WTC11 (cell line): ENCODE results near the gene IL36A. TPM values are rescaled to one million over a fixed set of nuclear protein-coding genes. Genes with fewer than 3 reads are reported as not detected.

Experiments
- ATAC-seq: fragments of 200-7000 bp; cut with Tn5 transposase; 2 replicates; pipeline ENCODE4 v1.10.0; 2021; ENCODE audit warnings: mild to moderate bottlenecking, moderate library complexity
- CTCF ChIA-PET: fragments of 300-600 bp; sonication (Branson Sonifier 250); formaldehyde crosslinking; loops from one replicate; lab custom pipeline; 2021; ENCODE audit warnings: antibody characterized with exemption; lab: Charles Lee
- POLR2A ChIA-PET: fragments of 350-600 bp; sonication (Branson Sonifier 250); formaldehyde crosslinking; loops from one replicate; lab custom pipeline; 2021; ENCODE audit warnings: antibody characterized with exemption; lab: Charles Lee
- DNase-seq: peaks from one replicate; pipeline ENCODE4 v3.0.0; 2021; ENCODE audit warnings: low spot score
- H3K27ac Mint-ChIP-seq: 2 replicates; pipeline ENCODE4 v1.8.0; 2021; ENCODE audit warnings: mixed read lengths
- H3K27me3 Mint-ChIP-seq: 2 replicates; pipeline ENCODE4 v1.8.0; 2021; ENCODE audit warnings: low read depth, mild to moderate bottlenecking, moderate library complexity, mixed read lengths
- H3K36me3 Mint-ChIP-seq: 2 replicates; pipeline ENCODE4 v1.8.0; 2021; ENCODE audit warnings: mixed read lengths
- H3K4me1 Mint-ChIP-seq: 2 replicates; pipeline ENCODE4 v1.8.0; 2022; ENCODE audit warnings: mixed read lengths
- H3K4me3 Mint-ChIP-seq: 2 replicates; pipeline ENCODE4 v1.8.0; 2021; ENCODE audit warnings: mild to moderate bottlenecking, moderate library complexity, mixed read lengths
- H3K9me3 Mint-ChIP-seq: 2 replicates; pipeline ENCODE4 v1.8.0; 2021; ENCODE audit warnings: mixed read lengths
- CTCF ChIP-seq: fragments of 200-600 bp; IDR thresholded peaks from 2 replicates; pipeline ENCODE4 v1.8.0; 2022; ENCODE audit warnings: antibody characterized with exemption
- E2F5 ChIP-seq: sonication (generic); formaldehyde crosslinking; IDR thresholded peaks from 2 replicates; pipeline ENCODE4 v1.8.1; 2022; ENCODE audit warnings: mild to moderate bottlenecking, moderate library complexity, missing genetic modification reagents
- EMX1 ChIP-seq: fragments of 250-450 bp; sonication (Bioruptor Pico); IDR thresholded peaks from 2 replicates; pipeline ENCODE4 v1.8.0; 2021; ENCODE audit warnings: mild to moderate bottlenecking
- FOXP1 ChIP-seq: sonication (generic); formaldehyde crosslinking; IDR thresholded peaks from 2 replicates; pipeline ENCODE4 v1.8.0; 2022; ENCODE audit warnings: missing genetic modification reagents, mild to moderate bottlenecking, moderate library complexity, borderline replicate concordance
- HMGXB4 ChIP-seq: sonication (generic); formaldehyde crosslinking; IDR thresholded peaks from 2 replicates; pipeline ENCODE4 v1.8.1; 2023; ENCODE audit warnings: mild to moderate bottlenecking, moderate library complexity, missing genetic modification reagents
- JAZF1 ChIP-seq: fragments of 250-450 bp; sonication (Bioruptor Pico); IDR thresholded peaks from 2 replicates; pipeline ENCODE4 v1.9.0; 2021; ENCODE audit warnings: moderate library complexity, mild to moderate bottlenecking, inconsistent platforms
- KAT7 ChIP-seq: sonication (generic); formaldehyde crosslinking; IDR thresholded peaks from 2 replicates; pipeline ENCODE4 v1.8.1; 2023; ENCODE audit warnings: missing genetic modification reagents, mild to moderate bottlenecking, borderline replicate concordance
- MAX ChIP-seq: sonication (generic); formaldehyde crosslinking; IDR thresholded peaks from 2 replicates; pipeline ENCODE4 v1.8.0; 2022; ENCODE audit warnings: mild to moderate bottlenecking, missing genetic modification reagents
- PREB ChIP-seq: sonication (generic); formaldehyde crosslinking; IDR thresholded peaks from 2 replicates; pipeline ENCODE4 v1.8.1; 2022; ENCODE audit warnings: mild to moderate bottlenecking, missing genetic modification reagents, moderate library complexity, borderline replicate concordance
- RELA ChIP-seq: sonication (generic); formaldehyde crosslinking; IDR thresholded peaks from 2 replicates; pipeline ENCODE4 v1.8.1; 2022; ENCODE audit warnings: missing genetic modification reagents, mild to moderate bottlenecking, borderline replicate concordance
- SP1 ChIP-seq: sonication (generic); formaldehyde crosslinking; conservative IDR thresholded peaks from 2 replicates; pipeline ENCODE4 v1.8.1; 2022; ENCODE audit warnings: missing genetic modification reagents
- STAT6 ChIP-seq: sonication (generic); formaldehyde crosslinking; conservative IDR thresholded peaks from 2 replicates; pipeline ENCODE4 v1.8.1; 2023; ENCODE audit warnings: mild to moderate bottlenecking, low read depth, missing genetic modification reagents, moderate library complexity
- USF1 ChIP-seq: sonication (generic); formaldehyde crosslinking; IDR thresholded peaks from 2 replicates; pipeline ENCODE4 v1.8.0; 2022; ENCODE audit warnings: mild to moderate bottlenecking, missing genetic modification reagents
- ZNF138 ChIP-seq: sonication (generic); formaldehyde crosslinking; conservative IDR thresholded peaks from 2 replicates; pipeline ENCODE4 v1.8.1; 2022; ENCODE audit warnings: mild to moderate bottlenecking, moderate library complexity, missing genetic modification reagents
- ZNF281 ChIP-seq: sonication (generic); formaldehyde crosslinking; IDR thresholded peaks from 2 replicates; pipeline ENCODE4 v1.8.0; 2023; ENCODE audit warnings: mild to moderate bottlenecking, missing genetic modification reagents
- ZNF425 ChIP-seq: fragments of 250-450 bp; sonication (Bioruptor Pico); conservative IDR thresholded peaks from 2 replicates; pipeline ENCODE4 v1.9.0; 2021; ENCODE audit warnings: mild to moderate bottlenecking
- ZNF671 ChIP-seq: fragments of 250-450 bp; sonication (Bioruptor Pico); IDR thresholded peaks from 2 replicates; pipeline ENCODE4 v1.8.0; 2021; ENCODE audit warnings: mild to moderate bottlenecking
- total RNA-seq: library from RNA; stranded (reverse); gene quantifications from 3 replicates; pipeline ENCODE4 v1.2.3, GENCODE V29; 2021

The IL36A gene
- total RNA-seq, 1 experiment from 2014 or later, result not detected

- Mint-ChIP-seq H3K27ac (no peak overlapping the region), H3K4me3 (no peak overlapping the region), H3K36me3 (no peaks in the 10 kb centered on the region), H3K27me3 (peaks cover 8% of the 10 kb centered on the region), H3K9me3 (no peaks in the 10 kb centered on the region), H3K4me1 (peaks cover 8% of the 10 kb centered on the region; the same call in 1 of the 2 replicates)
- peak; percentile 59 for ATAC-seq
- ChIA-PET CTCF (interaction anchor here (0.6 to 10.4 kb wide), 41 partner anchors 11 to 374 kb away, joined by 3 to 141 read pairs (median 4); partner anchors contain the start of genes CHCHD5 and IL36G), POLR2A (interaction anchor here (0.7 kb wide), 1 partner anchor 11 kb away, joined by 4 read pairs; no protein-coding TSS in a partner anchor)
- TF ChIP-seq MAX (peak; percentile 40; the same call in 1 of the 2 replicates), ZNF671 (no peak), STAT6 (CRISPR knock-in tag) (no peak), PREB (CRISPR knock-in tag) (no peak), ZNF138 (CRISPR knock-in tag) (no peak), HMGXB4 (CRISPR knock-in tag) (no peak), CTCF (0 out of 2 replicates have a peak, but pooled peaks have one; percentile 28), RELA (CRISPR knock-in tag) (no peak)
- DNase-seq, result peak; percentile 49
Measured at GRCh38 chr2:112959109-112959812, 46.0 kb upstream of the IL36A start.

- no peak overlapping the region for H3K4me3 Mint-ChIP-seq
- no peak for DNase-seq
- H3K9me3 Mint-ChIP-seq, result no peaks in the 10 kb centered on the region
- POLR2A ChIA-PET, result no interaction called here
- H3K27me3 Mint-ChIP-seq, result peaks cover 8% of the 10 kb centered on the region
- H3K36me3 Mint-ChIP-seq, result no peaks in the 10 kb centered on the region
- CTCF ChIA-PET, result interaction anchor here (0.5 to 10.4 kb wide), 16 partner anchors 13 to 312 kb away, joined by 3 to 141 read pairs (median 4); partner anchors contain the start of gene IL36G
- peak; percentile 45 for ATAC-seq
- H3K27ac Mint-ChIP-seq, result no peak overlapping the region
- H3K4me1 Mint-ChIP-seq, result peaks cover 8% of the 10 kb centered on the region; the same call in 1 of the 2 replicates
- TF ChIP-seq FOXP1 (CRISPR knock-in tag) (no peak), ZNF281 (CRISPR knock-in tag) (no peak), SP1 (no peak), ZNF138 (CRISPR knock-in tag) (no peak), USF1 (CRISPR knock-in tag) (no peak), E2F5 (CRISPR knock-in tag) (no peak), EMX1 (CRISPR knock-in tag) (no peak), JAZF1 (CRISPR knock-in tag) (no peak), ZNF425 (no peak), KAT7 (no peak)
Measured at GRCh38 chr2:112960230-112960825, 44.9 kb upstream of the IL36A start.
